Measurements from ENCODE around the gene HADHB.
"Not testable (repeated sequence)": the region's sequence is repeated elsewhere in the genome, so short reads cannot be mapped to it uniquely, and the experiment has no call there.

Gene HADHB

GRCh38 chr2:26268213-26268612 lies 23.5 kb downstream of the HADHB start:
- TF ChIP-seq ZFX (IDR thresholded peaks at IDR 0.05; ENCODE audit: borderline replicate concordance) (no peak), CTCF (IDR thresholded peaks at IDR 0.05) (no peak)

GRCh38 chr2:26268670-26269385 lies 24.1 kb downstream of the HADHB start:
- not testable (repeated sequence) for H3K27ac ChIP-seq

More at GRCh38 chr2:26268213-26268612, 23.5 kb downstream of the HADHB start:
- H3K27ac ChIP-seq = no peak overlapping the region

GRCh38 chr2:26269571-26270158 lies 24.9 kb downstream of the HADHB start:
- TF ChIP-seq CTCF (IDR thresholded peaks at IDR 0.05) (no peak), ZFX (IDR thresholded peaks at IDR 0.05; ENCODE audit: borderline replicate concordance) (no peak)
- H3K27ac ChIP-seq = no peak overlapping the region

- TF ChIP-seq ZFX (IDR thresholded peaks at IDR 0.05; ENCODE audit: borderline replicate concordance) = no peak
- no peak for TF ChIP-seq CTCF (IDR thresholded peaks at IDR 0.05)
- no peak overlapping the region for H3K27ac ChIP-seq
Measured at GRCh38 chr2:26270373-26270772, 25.6 kb downstream of the HADHB start.

- peak overlapping the region; percentile 56 for H3K27ac ChIP-seq
- TF ChIP-seq ZFX (IDR thresholded peaks at IDR 0.05; ENCODE audit: borderline replicate concordance) (no peak), CTCF (IDR thresholded peaks at IDR 0.05) (no peak)
Measured at GRCh38 chr2:26273501-26273900, 28.8 kb downstream of the HADHB start.

- peak overlapping the region; percentile 56 for H3K27ac ChIP-seq
- TF ChIP-seq CTCF (IDR thresholded peaks at IDR 0.05) (no peak), ZFX (IDR thresholded peaks at IDR 0.05; ENCODE audit: borderline replicate concordance) (no peak)
Measured at GRCh38 chr2:26274058-26274613, 29.4 kb downstream of the HADHB start.

DNA sequence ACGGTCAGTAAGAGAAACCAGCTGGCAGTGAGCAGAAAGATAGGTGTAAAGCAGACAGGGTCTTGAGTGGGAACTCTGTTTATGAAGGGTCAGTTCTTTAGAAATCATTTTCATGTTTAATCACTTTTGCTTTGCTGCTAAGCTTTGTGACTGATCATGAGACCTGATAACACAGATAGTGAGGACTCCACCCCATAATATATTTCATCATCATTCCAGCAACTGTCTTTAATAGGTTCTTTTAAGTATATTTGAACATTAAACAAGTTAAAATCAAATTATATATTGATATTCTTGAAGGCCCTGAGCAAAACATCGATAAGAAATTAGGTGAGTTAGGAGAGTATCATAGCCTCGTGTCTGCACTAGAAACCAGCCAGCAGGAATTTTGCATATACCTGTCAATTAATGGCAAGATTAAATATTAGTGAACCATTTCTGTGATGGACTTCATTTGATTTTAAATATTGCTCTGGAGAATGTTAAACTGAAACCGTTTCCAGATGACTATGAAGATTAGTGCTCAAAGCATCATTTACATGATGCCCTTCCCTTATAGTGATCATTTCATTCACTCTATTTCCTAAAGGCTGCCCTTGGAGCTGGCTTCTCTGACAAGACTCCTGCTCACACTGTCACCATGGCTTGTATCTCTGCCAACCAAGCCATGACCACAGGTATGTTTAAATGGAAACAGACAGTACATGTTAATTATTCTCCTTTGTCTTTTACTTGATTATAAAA lies 31.9 kb downstream of the HADHB start:
- TF ChIP-seq CTCF (IDR thresholded peaks at IDR 0.05) (no peak), ZFX (IDR thresholded peaks at IDR 0.05; ENCODE audit: borderline replicate concordance) (no peak)
- no peak overlapping the region for H3K27ac ChIP-seq
